Left forelimb (tissue), 1 donor: Measurements from ENCODE around the gene ZDHHC12.

Source experiments
- DNase-seq: peaks from one replicate; pipeline ENCODE4 v3.0.0-alpha.2; 2018; ENCODE audit warnings: low spot score

The ZDHHC12 gene

DNA sequence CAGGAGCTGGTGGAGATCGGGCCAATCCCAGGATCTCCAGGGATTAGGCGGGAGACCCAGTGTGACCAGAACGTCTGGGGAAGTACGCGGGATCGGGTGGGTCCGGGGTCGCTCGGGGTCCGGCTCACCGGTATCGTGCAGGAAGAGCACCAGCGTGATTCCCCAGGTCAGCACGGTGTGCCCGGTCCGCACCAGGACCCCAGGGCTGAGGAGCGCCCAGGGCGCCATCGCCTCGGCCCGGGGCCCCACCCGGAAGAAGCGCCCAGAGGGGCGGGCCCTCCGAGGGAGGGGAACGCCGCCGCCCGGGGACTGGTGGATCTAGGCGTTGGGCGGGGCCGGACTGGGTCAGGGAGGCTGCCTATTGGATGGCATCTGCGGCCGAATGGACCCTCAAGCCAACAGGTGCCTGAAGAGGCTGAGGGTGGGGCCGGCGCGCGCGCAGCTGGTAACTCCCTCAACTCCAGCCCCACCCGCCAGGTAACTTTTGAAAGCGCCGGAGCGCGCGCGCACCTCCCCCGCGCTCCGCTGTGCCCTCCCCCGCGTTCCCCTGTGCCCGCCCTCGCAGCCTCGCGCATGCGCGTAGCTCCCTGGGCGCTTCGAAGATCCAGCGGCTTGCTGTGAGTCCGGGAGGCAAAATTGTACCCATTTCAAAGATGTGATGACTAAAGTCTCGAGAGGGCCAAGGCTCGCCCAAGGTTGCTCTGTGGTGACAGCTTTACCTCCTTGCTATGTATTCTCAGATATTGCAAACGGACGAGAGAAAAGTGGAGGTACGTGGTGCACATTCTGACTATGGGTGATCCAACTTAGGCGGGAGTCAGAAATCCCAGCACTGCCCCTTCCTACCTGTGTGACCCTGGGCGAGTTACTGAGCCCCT is at the start of gene ZDHHC12:
ZDHHC12 (minus strand) TSS at position 262 of the 878 bp plus-strand sequence; CDS start at position 228, 34 bp downstream.
- DNase-seq = peak; percentile 90

GRCh38 chr9:128773049-128773448 is 49.1 kb upstream of the ZDHHC12 start:
- no peak for DNase-seq

- DNase-seq = peak; percentile 94
These were observed 48.0 kb upstream of the ZDHHC12 start, which contains the start of gene ZER1 for GRCh38 chr9:128771745-128772519. ZER1 (minus strand) TSS chr9:128771927; CDS start chr9:128755565, 16,362 bp downstream.

- DNase-seq = no peak
These were observed 47.3 kb upstream of the ZDHHC12 start for GRCh38 chr9:128771094-128771721.

DNA sequence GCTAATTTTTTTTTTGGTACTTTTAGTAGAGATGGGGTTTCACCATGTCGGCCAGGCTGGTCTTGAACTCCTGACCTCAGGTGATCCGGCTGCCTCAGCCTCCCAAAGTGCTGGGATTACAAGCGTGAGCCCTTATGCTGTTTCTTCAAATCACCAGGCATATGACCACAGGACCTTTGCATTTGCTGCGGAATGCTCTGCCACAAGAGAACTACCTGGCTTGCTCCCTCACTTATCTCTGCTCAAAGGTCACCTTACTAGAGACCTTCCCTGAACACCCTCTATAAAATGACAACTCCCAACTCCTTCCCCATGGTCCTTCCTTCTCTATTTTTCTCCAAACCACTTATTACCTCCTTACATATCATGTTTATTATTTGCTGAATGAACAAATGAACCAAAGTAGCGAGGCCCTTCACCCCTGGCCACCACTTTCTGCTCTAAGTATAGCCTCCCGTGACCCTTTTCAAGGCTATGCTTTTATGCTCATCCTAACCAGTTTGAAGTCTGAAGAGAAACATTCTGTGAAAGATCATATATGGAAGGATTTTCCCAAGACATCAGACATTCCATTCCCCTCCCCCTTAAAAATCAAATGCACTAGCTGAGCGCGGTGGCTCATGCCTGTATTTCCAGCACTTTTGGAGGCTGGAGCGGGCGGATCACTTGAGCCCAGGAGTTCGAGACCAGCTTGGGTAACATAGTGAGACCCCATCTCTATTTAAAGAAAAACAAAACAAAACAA is 46.5 kb upstream of the ZDHHC12 start:
- DNase-seq = no peak

DNA sequence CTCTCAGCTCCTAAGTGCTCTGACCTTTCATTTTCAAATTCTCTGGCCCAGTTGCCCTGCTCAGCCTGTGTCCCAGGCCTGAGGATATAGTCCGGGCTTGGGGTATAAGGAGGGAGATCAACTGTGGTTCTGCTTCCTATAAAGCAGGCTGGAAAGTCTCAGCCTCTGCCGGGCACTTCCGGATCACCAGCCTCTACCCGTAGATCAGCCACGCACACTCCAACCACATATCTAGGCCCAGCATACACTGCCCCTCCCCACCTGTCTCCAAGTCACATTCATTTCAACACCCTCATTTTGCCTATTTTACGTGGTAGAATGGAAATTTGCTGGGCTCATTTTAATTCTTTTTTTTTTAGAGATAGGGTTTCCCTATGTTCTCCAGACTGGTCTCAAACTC is 44.7 kb upstream of the ZDHHC12 start:
- DNase-seq = no peak

- no peak for DNase-seq
These were observed 41.6 kb upstream of the ZDHHC12 start for GRCh38 chr9:128765499-128765898.

DNA sequence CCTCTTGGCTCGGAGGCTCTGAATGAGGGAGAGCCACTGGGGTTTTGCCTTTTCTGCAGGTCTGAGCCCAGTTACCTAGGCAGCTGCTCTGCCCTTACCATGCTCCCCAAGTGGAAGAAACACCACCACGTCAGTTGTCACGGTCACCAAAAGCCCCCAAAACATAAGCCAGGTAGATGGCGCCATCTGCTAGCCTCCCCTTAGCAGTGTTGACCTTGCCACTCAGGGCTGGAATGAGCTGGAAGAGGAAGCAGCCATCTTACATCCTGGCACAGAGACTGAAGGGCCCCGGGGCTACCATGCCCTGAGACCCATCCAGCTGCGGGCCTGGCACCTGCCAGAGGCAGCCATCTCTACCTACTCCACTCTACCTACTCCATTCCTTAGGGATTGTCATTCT is 40.4 kb upstream of the ZDHHC12 start:
- no peak for DNase-seq

DNA sequence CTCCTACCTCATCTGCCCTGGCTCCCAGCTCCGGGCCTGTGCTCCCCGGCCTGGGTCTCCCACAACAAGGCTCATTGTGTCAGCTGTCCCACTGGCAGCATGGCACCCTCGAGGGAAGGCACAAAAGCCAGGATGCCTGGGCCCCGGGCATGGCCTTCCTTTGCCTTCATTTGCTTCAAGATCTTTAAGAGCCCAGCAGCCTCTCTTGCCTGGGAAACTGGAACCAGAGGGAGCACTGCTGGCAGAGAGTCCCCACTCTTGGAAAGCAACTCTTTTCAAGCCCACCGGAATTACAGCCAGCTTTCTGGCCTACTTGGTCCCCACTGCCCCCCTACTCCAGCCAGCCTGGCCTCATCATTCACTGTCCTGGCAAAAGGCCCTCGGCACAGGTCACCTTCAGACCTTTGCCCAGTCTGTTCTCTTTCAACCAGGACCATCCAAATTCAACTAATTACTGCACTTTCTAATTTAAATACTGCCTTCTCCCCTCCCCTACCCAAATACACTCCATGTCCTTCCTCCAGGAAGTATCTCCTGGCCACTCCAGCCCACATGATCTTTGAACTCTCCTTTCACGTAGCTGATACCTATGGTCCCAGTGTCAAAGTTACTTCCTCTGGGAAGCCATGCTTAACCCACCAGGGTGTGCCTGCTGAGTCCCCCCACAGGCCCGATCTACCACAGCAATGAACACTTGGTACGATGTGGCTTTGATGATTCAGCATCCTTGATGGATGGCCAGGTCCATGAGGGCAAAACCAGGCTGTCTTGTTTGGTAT is 38.9 kb upstream of the ZDHHC12 start:
- no peak for DNase-seq

GRCh38 chr9:128757602-128758001 is 33.7 kb upstream of the ZDHHC12 start:
- DNase-seq = no peak

DNA sequence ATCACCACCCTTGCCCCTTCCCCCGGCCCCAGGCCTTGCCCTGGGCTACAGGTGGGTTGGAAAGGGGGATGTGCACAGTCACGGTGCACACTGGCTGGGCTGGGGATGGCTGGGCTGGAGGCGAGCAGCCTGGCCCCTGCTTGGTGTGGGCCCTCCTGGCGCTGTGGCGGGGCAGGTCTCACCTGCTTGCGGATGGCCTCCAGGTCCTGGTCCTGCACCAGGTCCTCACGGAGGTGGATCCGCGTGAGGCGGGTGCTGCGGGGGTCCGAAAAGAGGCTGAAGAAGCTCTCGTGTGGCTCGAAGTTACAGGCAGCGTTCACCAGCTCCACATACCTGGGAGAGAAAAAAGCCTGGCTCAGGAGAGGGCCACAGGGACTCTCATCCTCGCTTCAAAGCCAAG is 29.7 kb upstream of the ZDHHC12 start:
- no peak for DNase-seq

- no peak for DNase-seq
These were observed 27.1 kb upstream of the ZDHHC12 start for GRCh38 chr9:128750926-128751595.

DNA sequence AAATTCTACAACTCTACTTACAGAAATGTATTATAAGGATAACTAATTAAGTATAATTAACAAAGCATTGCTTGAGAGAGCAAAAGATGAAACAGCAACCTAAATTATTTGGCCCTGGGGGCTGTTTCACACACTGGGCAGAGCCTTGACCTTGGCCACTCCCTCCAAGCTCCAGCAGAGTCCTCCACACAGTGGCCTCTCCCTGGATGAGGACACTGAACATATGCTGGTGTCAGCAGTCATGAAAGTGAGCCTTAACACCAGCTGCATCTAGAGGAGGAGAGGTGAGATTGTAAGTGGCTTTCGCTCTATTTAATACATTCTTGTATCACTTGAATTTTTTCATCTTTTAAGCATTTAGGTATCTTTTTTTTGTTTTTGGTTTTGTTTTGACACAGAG is 23.3 kb upstream of the ZDHHC12 start:
- no peak for DNase-seq

DNA sequence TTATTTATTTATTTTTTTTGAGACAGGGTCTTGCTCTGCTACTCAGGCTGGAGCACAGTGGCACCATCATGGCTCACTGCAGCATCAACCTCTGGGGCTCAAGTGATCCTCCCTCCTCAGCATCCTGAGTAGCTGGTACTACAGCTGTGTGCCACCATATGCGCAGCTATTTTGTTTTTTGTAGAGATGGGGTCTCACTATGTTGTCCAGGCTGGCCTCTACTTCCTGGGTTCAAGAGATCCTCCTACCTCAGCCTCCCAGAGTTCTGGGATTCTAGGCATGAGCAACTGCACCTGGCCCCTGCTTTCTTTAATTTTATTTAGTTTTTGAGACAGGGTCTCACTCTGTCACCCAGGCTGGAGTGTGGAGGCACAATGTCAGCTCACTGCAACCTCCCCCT is 19.5 kb upstream of the ZDHHC12 start:
- no peak for DNase-seq

GRCh38 chr9:128742401-128742800 is 18.5 kb upstream of the ZDHHC12 start:
- no peak for DNase-seq

GRCh38 chr9:128735373-128735772 is 11.4 kb upstream of the ZDHHC12 start:
- no peak for DNase-seq

DNA sequence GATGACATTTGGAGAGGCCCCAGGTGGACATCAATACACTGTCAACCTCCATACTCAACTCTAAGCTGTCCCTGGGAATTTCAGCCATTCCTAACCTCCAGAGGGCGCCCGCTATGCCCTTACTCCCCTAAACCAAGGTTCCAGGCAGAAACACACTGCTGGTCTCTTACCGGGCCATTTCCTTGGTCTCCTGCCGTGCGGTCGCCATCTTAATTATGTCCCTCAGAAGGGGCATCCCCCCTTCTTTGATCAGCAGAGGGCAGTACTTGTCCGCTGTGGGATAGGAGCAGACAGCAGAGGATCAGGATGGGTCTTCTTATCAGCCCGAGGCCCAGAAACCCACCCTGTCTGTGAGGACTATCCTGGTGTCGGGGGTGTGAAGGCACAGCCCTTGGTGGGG is 9.3 kb upstream of the ZDHHC12 start:
- no peak for DNase-seq

- no peak for DNase-seq
These were observed 8.6 kb upstream of the ZDHHC12 start for GRCh38 chr9:128732576-128732975.

DNA sequence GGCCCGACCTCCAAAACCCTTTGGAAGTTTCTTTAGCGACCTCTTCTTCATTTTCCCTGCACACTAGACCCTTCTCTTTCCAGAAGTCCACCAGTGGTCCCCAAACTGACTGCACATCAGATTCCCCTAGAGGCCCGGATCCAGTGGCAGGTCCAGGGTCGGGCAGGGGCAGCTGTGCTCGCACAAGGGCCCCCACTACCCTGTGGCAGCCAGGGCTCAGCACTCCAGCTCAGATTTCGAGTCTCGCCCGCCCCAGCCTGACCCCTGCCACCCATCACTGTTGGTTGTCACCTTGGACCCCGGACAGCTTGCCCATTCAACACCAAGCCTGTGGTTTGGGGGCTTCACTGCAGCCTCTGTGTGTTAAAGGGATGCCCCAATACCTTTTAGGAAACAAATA is 7.8 kb upstream of the ZDHHC12 start:
- DNase-seq = no peak

DNA sequence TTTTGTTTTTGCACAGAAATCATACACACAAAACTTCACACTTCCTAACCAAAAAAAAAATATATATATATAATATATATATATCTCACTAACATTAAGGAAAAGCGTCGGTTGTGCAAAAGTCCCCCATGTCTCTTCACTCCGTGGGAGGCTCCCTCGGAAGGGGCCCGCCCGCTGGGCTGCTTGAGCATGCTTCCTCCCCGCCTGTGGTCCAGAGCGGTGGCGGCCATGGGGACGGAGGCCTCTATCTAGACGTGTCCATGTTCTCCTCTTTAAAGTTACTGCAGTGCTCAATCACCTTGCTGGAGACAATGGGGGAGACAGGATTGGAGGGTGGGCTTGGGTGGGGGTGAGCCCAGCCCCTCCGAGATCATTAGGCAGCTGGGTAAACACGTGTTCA is 7.2 kb upstream of the ZDHHC12 start:
- no peak for DNase-seq
